ENCODE measurements around the gene RAB3GAP2.
"Not testable (repeated sequence)": the region's sequence is repeated elsewhere in the genome, so short reads cannot be mapped to it uniquely, and the experiment has no call there.

RAB3GAP2 gene

GRCh38 chr1:220139966-220140365, 132.3 kb downstream of the RAB3GAP2 start:
- DNase-seq (ENCODE audit: low spot score) = no peak

GRCh38 chr1:220137019-220137786, 135.1 kb downstream of the RAB3GAP2 start:
- DNase-seq (ENCODE audit: low spot score) = no peak

- no peak for DNase-seq (ENCODE audit: low spot score)
Observed at GRCh38 chr1:220135755-220136154, 136.5 kb downstream of the RAB3GAP2 start.

DNA sequence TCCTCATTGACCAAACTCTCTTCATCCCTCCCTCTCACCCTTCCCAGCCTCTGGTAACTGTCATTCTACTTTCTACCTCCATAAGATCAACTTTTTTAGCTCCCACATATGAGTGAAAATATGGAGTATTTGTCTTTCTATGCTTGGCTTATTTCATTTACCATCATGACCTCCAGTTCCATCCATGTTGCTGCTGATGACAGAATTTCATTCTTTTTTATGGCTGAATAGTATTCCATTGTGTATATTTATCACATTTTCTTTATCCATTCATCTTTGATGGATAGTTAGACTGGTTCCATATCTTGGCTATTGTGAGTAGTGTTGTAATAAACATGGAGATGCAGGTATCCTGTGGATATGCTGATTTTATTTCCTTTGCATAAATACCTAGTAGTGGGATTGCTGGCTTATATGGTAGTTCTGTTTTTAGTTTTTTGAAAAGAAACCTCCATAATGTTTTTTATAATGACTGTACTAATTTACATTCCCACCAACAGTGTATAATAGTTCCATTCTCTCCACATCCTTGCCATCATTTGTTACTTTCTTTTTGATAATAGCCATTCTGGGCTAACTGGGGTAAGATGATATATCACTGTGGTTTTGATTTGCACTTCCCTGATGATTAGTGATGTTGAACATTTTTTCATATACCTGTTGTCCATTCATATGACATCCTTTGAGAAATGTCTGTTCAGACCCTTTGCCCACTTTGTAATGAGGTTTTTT, 142.6 kb downstream of the RAB3GAP2 start:
- DNase-seq (ENCODE audit: low spot score) = no peak

DNA sequence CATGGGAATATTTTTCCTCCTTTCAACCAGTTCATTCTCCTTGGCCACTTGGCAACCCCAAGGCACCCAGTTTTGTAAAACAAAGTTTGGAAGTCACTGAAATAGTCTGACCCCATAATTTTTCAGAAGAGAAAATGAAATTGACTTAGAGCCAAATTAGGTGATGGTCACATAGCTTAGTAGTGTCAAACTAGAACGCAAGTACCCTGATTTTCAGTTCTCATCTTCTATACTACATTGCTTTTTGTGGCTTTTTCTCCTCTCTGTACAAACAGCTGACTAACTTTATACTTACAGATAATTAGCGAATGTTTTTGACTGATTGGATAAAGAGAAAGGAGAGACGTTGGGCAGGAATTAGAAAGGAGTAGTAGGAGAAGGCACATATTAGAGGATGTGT, 145.2 kb downstream of the RAB3GAP2 start:
- DNase-seq (ENCODE audit: low spot score) = no peak

DNA sequence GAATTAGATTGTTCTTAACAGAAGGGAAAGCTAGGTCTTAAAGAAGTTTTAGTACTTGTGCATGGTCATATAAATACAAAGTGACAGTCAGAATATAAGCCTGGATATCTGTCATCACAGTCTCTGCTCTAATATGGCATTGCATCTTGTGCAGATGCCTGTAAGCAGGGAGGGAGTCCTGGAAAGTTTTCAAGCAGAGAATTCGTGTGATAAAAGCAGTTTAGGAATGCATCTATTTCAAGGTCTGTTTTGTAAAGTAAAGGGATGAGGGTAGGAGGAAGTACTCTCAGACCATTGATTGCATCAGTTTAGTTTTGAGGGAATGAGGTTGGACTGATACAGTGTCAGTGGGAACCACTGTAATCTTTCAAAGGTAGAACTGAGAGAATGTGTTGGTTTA, 147.7 kb downstream of the RAB3GAP2 start:
- DNase-seq (ENCODE audit: low spot score) = peak; percentile 70

DNA sequence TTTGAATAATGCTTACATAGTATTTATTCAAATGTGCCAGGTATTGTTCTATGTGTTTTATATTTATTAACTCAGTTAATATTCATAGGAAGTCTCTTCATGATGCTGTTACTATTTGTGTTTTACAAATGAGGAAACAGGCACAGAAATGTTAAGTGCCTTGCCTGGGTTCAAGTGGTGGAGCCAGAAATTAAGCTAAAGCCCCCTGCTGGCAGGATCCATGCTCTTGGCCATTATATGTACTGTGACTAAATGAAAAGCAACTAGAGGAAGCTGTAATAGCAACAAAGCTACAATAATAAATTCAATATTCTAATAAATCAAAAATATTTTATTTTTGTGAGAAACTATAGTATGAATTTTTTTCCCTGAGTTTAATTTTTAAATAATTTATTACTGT, 148.4 kb downstream of the RAB3GAP2 start:
- no peak for DNase-seq (ENCODE audit: low spot score)

DNA sequence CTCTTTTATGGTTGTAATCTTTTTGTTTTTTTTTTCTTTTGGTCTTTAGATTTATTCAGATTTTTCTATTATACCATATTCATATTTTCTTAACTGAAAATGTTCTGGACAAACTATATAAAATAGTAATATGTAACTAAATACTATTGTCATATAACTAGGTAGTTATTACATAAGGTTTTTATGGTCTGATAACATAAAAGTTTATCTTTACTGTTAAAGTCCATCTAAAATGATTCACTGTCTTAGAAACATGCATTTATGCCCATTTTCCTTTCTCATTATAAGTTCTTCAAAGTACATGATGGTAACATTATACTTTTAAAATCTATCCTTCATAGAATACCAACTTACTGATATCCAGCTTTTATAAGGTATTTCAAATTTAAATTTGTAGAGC, 149.2 kb downstream of the RAB3GAP2 start:
- no peak for DNase-seq (ENCODE audit: low spot score)

GRCh38 chr1:220121791-220122530, 150.3 kb downstream of the RAB3GAP2 start:
- no peak for DNase-seq (ENCODE audit: low spot score)

DNA sequence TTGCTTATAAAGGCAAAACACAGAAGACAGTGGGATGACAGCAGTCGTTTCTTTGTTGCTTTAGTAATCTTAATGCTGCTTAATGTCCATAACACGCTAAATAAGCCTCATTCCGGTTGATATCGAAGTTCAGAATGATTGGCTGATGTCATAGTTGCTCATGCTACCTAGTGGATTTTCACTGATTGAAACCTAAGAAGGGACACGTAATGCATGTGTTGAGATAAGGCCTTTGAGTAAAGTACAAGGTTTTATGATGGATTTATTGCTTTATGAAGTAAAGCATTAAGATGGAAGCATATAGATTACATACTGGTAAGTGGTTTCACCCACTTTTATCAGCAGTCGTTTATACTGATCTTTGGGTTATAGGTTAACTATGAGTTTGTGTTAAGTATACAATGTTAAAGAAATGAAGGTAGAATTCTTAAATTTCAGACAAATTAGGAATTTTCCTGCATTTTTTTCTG, 153.2 kb downstream of the RAB3GAP2 start:
- no peak for DNase-seq (ENCODE audit: low spot score)

DNA sequence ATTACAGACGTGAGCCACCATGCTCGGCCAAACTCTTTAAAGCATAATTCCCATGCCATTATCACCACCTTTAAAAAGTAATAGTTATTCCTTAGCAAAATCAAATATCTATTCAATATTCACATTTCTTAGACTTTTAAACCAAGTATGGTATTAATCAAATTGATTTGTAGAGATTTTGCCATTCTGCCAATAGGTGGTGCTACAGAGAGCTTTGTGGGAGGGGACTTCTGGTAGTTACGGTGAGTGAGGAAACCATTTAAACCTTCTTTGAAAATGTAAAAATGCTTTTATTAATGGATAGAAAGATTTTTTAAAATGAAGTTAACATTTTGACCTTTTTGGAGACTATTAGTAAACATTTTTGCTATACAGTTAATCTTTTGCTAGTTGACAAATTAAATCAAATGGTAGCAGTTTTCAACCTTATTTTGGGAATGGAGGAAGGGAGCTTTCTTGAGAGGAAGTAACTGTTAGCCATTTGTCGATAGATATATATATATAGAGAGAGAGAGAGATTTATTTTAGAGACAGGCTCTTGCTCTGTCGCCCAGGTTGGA, 159.0 kb downstream of the RAB3GAP2 start:
- peak; percentile 35 for DNase-seq (ENCODE audit: low spot score)

- DNase-seq (ENCODE audit: low spot score) = not testable (repeated sequence)
Observed at GRCh38 chr1:220112600-220112999, 159.7 kb downstream of the RAB3GAP2 start.

GRCh38 chr1:220110473-220110872, 161.8 kb downstream of the RAB3GAP2 start:
- not testable (repeated sequence) for DNase-seq (ENCODE audit: low spot score)

DNA sequence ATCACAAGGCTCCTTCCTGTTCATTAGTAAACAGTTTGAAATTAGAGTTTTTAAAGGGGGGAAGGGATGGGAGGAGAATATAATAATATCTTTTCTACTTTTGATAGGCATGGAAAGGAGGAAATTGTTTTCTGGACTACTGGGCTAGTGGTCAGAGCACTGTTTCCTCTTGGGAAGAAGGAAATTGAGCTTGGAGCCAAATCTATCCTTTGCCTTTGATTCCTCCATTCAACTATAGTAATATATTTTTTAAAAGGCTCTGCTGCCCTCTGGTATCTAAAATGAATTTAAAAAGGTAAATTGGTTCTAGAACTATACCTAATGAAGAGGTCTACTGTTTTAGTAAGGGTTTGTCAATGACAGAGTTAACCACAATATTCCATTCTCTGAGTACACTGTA, 172.4 kb downstream of the RAB3GAP2 start:
- no peak for DNase-seq (ENCODE audit: low spot score)

Measured in GM03348 (cell line).